ENCODE measurements around the gene PLEKHF1. TPM values are rescaled to one million over a fixed set of nuclear protein-coding genes. Genes with fewer than 3 reads are reported as not detected.

Gene PLEKHF1
- total RNA-seq, 1 experiment from 2014 or later: 5.5 TPM

DNA sequence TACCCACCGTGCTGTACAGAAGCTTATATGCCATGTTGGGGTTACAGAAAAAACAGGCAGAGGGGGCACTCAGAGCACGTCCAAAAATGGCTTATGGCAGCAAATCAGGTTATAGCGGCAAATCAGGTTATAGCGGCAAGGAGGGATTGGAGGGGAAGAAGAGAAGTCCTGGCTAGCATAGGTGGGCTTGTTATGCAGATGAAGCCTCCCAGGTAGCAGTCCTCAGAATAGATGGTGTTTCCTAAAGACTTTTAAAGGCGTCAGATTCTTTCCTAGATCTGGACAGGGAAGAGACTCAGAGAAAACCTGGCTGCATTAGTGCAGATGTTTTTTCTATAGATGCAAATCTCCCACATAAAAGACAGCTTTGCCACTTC, 19.8 kb upstream of the PLEKHF1 start:
- intact Hi-C loops (cut with micrococcal nuclease): no loop called here

GRCh38 chr19:29645911-29646310, 19.4 kb upstream of the PLEKHF1 start:
- peaks cover 7% of the 10 kb centered on the region; the same call in 1 of the 2 replicates for H3K27me3 ChIP-seq (ENCODE audit: insufficient read depth, low read length)
- no peaks in the 10 kb centered on the region for H3K4me1 ChIP-seq (ENCODE audit: control insufficient read depth in 1 of 2, insufficient read depth in 2 of 2, low read length in 2 of 2)
- DNase-seq (ENCODE audit: low read depth, low spot score): no peak
- intact Hi-C loops (cut with micrococcal nuclease): no loop called here
- H3K79me2 ChIP-seq (ENCODE audit: insufficient read depth, low read length): no peaks in the 10 kb centered on the region
- POLR2A ChIA-PET: interaction anchor here (1.2 kb wide), 1 partner anchor 19 kb away, joined by 3 read pairs; the partner anchor contains the start of gene PLEKHF1
- no peaks in the 10 kb centered on the region for H3K9me3 ChIP-seq (ENCODE audit: control insufficient read depth in 1 of 2, insufficient read depth in 1 of 2, low read depth in 1 of 2, low read length in 2 of 2)
- H2AFZ ChIP-seq (ENCODE audit: low read depth, low read length, poor library complexity, severe bottlenecking): no peak overlapping the region
- H3K36me3 ChIP-seq (ENCODE audit: control insufficient read depth in 1 of 2, insufficient read depth in 2 of 2, low read length in 2 of 2): no peaks in the 10 kb centered on the region
- no peak overlapping the region for H3K4me2 ChIP-seq (ENCODE audit: low read length)
- no peaks in the 10 kb centered on the region for H3K9me2 ChIP-seq (ENCODE audit: insufficient read depth)
- ATAC-seq: no peak
- BruUV-seq (replicated peaks): no TSS peak
- H3K9ac ChIP-seq (ENCODE audit: low read length): no peak overlapping the region
- no peak overlapping the region for H3K27ac ChIP-seq (ENCODE audit: low read depth, low read length)
- no peaks in the 10 kb centered on the region for H4K20me1 ChIP-seq (ENCODE audit: insufficient read depth)
- RAD21 ChIA-PET (ENCODE audit: low non-redundant PET in 1 of 2, low total read pairs in 2 of 2, uncharacterized antibody in 2 of 2, unreplicated experiment in 2 of 2): no interaction called here
- CTCF ChIA-PET: no interaction called here
- H3K4me3 ChIP-seq (replicated peaks in 1 of 2; ENCODE audit: low read depth in 1 of 2, low read length in 2 of 2): no peak overlapping the region
- no peak for TF ChIP-seq ZNF274 (IDR thresholded peaks at IDR 0.05; ENCODE audit: low read depth, low read length)
- no peak for TF ChIP-seq YY1 (IDR thresholded peaks at IDR 0.05; ENCODE audit: extremely low read depth, insufficient replicate concordance, low read depth, low read length)
- no peak for TF ChIP-seq ZFX (IDR thresholded peaks at IDR 0.05)
- no peak for TF ChIP-seq EZH2 (IDR thresholded peaks at IDR 0.05)
- TF ChIP-seq, protein P1, sequence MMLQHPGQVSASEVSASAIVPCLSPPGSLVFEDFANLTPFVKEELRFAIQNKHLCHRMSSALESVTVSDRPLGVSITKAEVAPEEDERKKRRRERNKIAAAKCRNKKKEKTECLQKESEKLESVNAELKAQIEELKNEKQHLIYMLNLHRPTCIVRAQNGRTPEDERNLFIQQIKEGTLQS (IDR thresholded peaks at IDR 0.05): no peak
- TF ChIP-seq CEBPB (IDR thresholded peaks at IDR 0.05; ENCODE audit: low read depth): no peak
- TF ChIP-seq CBX3 (IDR thresholded peaks at IDR 0.05; ENCODE audit: low read depth): no peak
- no peak for TF ChIP-seq ELF1 (IDR thresholded peaks at IDR 0.05; ENCODE audit: borderline replicate concordance, low read depth)
- TF ChIP-seq, protein P2, sequence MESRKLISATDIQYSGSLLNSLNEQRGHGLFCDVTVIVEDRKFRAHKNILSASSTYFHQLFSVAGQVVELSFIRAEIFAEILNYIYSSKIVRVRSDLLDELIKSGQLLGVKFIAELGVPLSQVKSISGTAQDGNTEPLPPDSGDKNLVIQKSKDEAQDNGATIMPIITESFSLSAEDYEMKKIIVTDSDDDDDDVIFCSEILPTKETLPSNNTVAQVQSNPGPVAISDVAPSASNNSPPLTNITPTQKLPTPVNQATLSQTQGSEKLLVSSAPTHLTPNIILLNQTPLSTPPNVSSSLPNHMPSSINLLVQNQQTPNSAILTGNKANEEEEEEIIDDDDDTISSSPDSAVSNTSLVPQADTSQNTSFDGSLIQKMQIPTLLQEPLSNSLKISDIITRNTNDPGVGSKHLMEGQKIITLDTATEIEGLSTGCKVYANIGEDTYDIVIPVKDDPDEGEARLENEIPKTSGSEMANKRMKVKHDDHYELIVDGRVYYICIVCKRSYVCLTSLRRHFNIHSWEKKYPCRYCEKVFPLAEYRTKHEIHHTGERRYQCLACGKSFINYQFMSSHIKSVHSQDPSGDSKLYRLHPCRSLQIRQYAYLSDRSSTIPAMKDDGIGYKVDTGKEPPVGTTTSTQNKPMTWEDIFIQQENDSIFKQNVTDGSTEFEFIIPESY (IDR thresholded peaks at IDR 0.05; ENCODE audit: extremely low read depth, insufficient replicate concordance, low read length): no peak

More for the DNA sequence above, 19.8 kb upstream of the PLEKHF1 start:
- Histone ChIP-seq H3K27ac (ENCODE audit: low read depth, low read length) (no peak overlapping the region), H3K4me3 (replicated peaks in 1 of 2; ENCODE audit: low read depth in 1 of 2, low read length in 2 of 2) (no peak overlapping the region), H3K9ac (ENCODE audit: low read length) (no peak overlapping the region), H3K27me3 (ENCODE audit: insufficient read depth, low read length) (peaks cover 7% of the 10 kb centered on the region; the same call in 1 of the 2 replicates), H3K9me2 (ENCODE audit: insufficient read depth) (no peaks in the 10 kb centered on the region), H3K36me3 (ENCODE audit: control insufficient read depth in 1 of 2, insufficient read depth in 2 of 2, low read length in 2 of 2) (no peaks in the 10 kb centered on the region), H4K20me1 (ENCODE audit: insufficient read depth) (no peaks in the 10 kb centered on the region), H3K4me2 (ENCODE audit: low read length) (no peak overlapping the region), H3K9me3 (ENCODE audit: control insufficient read depth in 1 of 2, insufficient read depth in 1 of 2, low read depth in 1 of 2, low read length in 2 of 2) (no peaks in the 10 kb centered on the region), H2AFZ (ENCODE audit: low read depth, low read length, poor library complexity, severe bottlenecking) (no peak overlapping the region), H3K4me1 (ENCODE audit: control insufficient read depth in 1 of 2, insufficient read depth in 2 of 2, low read length in 2 of 2) (no peaks in the 10 kb centered on the region), H3K79me2 (ENCODE audit: insufficient read depth, low read length) (no peaks in the 10 kb centered on the region)
- ChIA-PET CTCF (no interaction called here), RAD21 (ENCODE audit: low non-redundant PET in 1 of 2, low total read pairs in 2 of 2, uncharacterized antibody in 2 of 2, unreplicated experiment in 2 of 2) (no interaction called here), POLR2A (interaction anchor here (1.2 kb wide), 1 partner anchor 20 kb away, joined by 3 read pairs; the partner anchor contains the start of gene PLEKHF1)
- ATAC-seq (no peak), DNase-seq (ENCODE audit: low read depth, low spot score) (no peak)
- TF ChIP-seq, protein P1 (IDR thresholded peaks at IDR 0.05): no peak
- TF ChIP-seq POLR2A (IDR thresholded peaks at IDR 0.05; ENCODE audit: borderline replicate concordance, extremely low read depth, insufficient read depth, insufficient read length): no peak
- no peak for TF ChIP-seq EGR1 (IDR thresholded peaks at IDR 0.05; ENCODE audit: low read depth)
- TF ChIP-seq SP1 (IDR thresholded peaks at IDR 0.05; ENCODE audit: low read depth): no peak
- TF ChIP-seq, protein P2 (IDR thresholded peaks at IDR 0.05; ENCODE audit: extremely low read depth, insufficient replicate concordance, low read length): no peak
- no TSS peak for BruUV-seq (replicated peaks)
